GM18858 (cell line): ENCODE results near the gene POFUT2.

Source experiments
- ATAC-seq: cut with Tn5 transposase; IDR thresholded peaks from one replicate; pipeline ENCODE4 v1.9.1; 2021; ENCODE audit not compliant: unreplicated experiment

Gene POFUT2

GRCh38 chr21:45250914-45251634 is 36.6 kb downstream of the POFUT2 start:
- ATAC-seq: no peak

GRCh38 chr21:45250272-45250671 is 37.4 kb downstream of the POFUT2 start:
- no peak for ATAC-seq

GRCh38 chr21:45249626-45250025 is 38.1 kb downstream of the POFUT2 start:
- ATAC-seq: no peak

- no peak for ATAC-seq
Measured at GRCh38 chr21:45248893-45249381, 38.8 kb downstream of the POFUT2 start.

GRCh38 chr21:45248301-45248892 is 39.3 kb downstream of the POFUT2 start:
- ATAC-seq: no peak

GRCh38 chr21:45246386-45247320 is 41.0 kb downstream of the POFUT2 start:
- ATAC-seq: no peak

GRCh38 chr21:45244799-45245340 is 42.8 kb downstream of the POFUT2 start:
- no peak for ATAC-seq

- no peak for ATAC-seq
Measured at GRCh38 chr21:45243603-45244002, 44.1 kb downstream of the POFUT2 start.

GRCh38 chr21:45241357-45241756 is 46.3 kb downstream of the POFUT2 start:
- no peak for ATAC-seq

- no peak for ATAC-seq
Measured at GRCh38 chr21:45237401-45237800, 50.3 kb downstream of the POFUT2 start.

- ATAC-seq: no peak
Measured at GRCh38 chr21:45236481-45236880, 51.2 kb downstream of the POFUT2 start.

- no peak for ATAC-seq
Measured at GRCh38 chr21:45235488-45235887, 52.2 kb downstream of the POFUT2 start.

- no peak for ATAC-seq
Measured at GRCh38 chr21:45234965-45235364, 52.7 kb downstream of the POFUT2 start.

GRCh38 chr21:45234127-45234526 is 53.6 kb downstream of the POFUT2 start:
- no peak for ATAC-seq

GRCh38 chr21:45231705-45232104 is 56.0 kb downstream of the POFUT2 start:
- ATAC-seq: no peak

GRCh38 chr21:45228656-45229240 is 58.9 kb downstream of the POFUT2 start:
- no peak for ATAC-seq

- no peak for ATAC-seq
Measured at GRCh38 chr21:45228171-45228641, 59.5 kb downstream of the POFUT2 start.

- no peak for ATAC-seq
Measured at GRCh38 chr21:45227735-45228134, 60.0 kb downstream of the POFUT2 start.

- ATAC-seq: no peak
Measured at GRCh38 chr21:45226540-45227326, 61.0 kb downstream of the POFUT2 start.

- no peak for ATAC-seq
Measured at GRCh38 chr21:45225741-45226327, 61.9 kb downstream of the POFUT2 start.
